Loucy (cell line): ENCODE data around the gene RHOF.

Experiments used
- EZH2phosphoT487 ChIP-seq: fragments of 200-600 bp; IDR thresholded peaks from 2 replicates; pipeline ENCODE4 v1.6.1; 2018; ENCODE audit warnings: antibody characterized with exemption, mild to moderate bottlenecking, moderate library complexity, borderline replicate concordance
- TF ChIP-seq, protein P1 (sequence below): fragments of 200-600 bp; sonication (generic); conservative IDR thresholded peaks from 2 replicates; pipeline ENCODE4 v1.5.1; 2014; ENCODE audit warnings: mild to moderate bottlenecking, antibody characterized with exemption, low read length

DNA sequence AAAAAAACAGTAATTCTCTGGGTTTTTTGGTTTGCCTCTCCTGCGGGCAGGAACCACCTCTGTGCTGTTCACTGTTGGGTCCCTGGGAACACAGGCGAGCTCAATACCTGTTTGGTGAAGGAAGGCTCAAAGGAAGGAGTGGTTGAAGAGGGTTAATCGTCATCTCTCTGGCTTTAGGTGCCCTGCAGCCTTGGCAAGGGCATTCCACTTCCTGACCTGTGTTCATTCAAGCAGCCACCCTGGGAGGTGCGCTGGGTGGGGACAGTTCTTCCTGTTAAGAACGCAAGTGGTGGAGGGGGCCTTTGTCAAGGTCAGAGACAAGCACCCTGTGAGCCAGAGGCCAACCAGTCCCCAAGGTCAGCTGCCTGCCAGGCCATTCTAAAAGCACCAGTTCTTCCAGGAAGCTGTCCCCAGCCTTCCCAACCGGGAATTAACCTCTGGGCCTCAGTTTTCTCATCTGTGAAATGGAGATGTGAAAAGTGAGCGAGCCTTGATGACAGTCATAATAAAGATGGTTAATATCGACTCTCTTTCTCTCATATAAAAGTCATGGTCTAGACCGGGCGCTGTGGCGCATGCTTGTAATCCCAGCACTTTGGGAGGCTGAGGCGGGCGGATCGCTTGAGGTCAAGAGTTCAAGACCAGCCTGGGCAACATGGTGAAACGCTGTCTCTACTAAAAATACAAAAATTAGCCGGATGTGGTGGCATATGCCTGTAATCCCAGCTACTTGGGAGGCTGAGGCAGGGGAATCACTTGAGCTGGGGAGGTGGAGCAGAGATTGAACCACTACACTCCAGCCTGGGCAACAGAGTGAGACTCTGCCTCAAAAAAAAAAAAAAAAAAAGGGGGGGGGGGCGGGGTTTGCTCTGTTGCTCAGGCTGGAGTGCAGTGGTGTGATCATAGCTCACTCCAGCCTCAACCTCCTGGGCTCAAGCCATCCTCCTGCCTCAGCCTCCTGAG, 6.1 kb downstream of the RHOF start:
- TF ChIP-seq, protein P1, sequence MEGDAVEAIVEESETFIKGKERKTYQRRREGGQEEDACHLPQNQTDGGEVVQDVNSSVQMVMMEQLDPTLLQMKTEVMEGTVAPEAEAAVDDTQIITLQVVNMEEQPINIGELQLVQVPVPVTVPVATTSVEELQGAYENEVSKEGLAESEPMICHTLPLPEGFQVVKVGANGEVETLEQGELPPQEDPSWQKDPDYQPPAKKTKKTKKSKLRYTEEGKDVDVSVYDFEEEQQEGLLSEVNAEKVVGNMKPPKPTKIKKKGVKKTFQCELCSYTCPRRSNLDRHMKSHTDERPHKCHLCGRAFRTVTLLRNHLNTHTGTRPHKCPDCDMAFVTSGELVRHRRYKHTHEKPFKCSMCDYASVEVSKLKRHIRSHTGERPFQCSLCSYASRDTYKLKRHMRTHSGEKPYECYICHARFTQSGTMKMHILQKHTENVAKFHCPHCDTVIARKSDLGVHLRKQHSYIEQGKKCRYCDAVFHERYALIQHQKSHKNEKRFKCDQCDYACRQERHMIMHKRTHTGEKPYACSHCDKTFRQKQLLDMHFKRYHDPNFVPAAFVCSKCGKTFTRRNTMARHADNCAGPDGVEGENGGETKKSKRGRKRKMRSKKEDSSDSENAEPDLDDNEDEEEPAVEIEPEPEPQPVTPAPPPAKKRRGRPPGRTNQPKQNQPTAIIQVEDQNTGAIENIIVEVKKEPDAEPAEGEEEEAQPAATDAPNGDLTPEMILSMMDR = no peak
- no peak for TF ChIP-seq EZH2phosphoT487
